Common myeloid progenitor, CD34-positive (primary cell): ENCODE results near the gene UBE2Q1.

Source experiments
- CTCF ChIA-PET: fragments of 350-600 bp; sonication (Branson Sonifier 250); formaldehyde crosslinking; loops from one replicate; lab custom pipeline; 2021; ENCODE audit warnings: antibody characterized with exemption; lab: Charles Lee
- POLR2A ChIA-PET: fragments of 350-600 bp; sonication (Branson Sonifier 250); formaldehyde crosslinking; loops from one replicate; lab custom pipeline; 2021; ENCODE audit warnings: antibody characterized with exemption; lab: Charles Lee
- DNase-seq, 3 donors: peaks; one replicate each; pipeline versions ENCODE4 v3.0.0 to v3.0.0-alpha.2; 2013
- H3K27ac ChIP-seq, 2 experiments: 1 replicate in 1 of 2; 2 replicates in 1 of 2; pipeline ENCODE4 v1.7.0; 2013; ENCODE audit warnings: inconsistent platforms in 2 of 2, low read length in 2 of 2, mild to moderate bottlenecking in 2 of 2, low read depth in 1 of 2, moderate library complexity in 1 of 2; ENCODE audit not compliant: severe bottlenecking in 2 of 2, insufficient read depth in 1 of 2, poor library complexity in 1 of 2
- H3K27me3 ChIP-seq, 5 experiments: replicated peaks in 2 of 5; 1 replicate in 3 of 5; 2 replicates in 2 of 5; pipeline versions ENCODE4 v1.6.1 to v1.7.0; 2013; ENCODE audit warnings: low read length in 4 of 5, mild to moderate bottlenecking in 2 of 5, moderate library complexity in 2 of 5, inconsistent platforms in 1 of 5; ENCODE audit not compliant: insufficient read depth in 5 of 5, control insufficient read depth in 4 of 5
- H3K36me3 ChIP-seq, 4 experiments: 1 replicate in 2 of 4; 2 replicates in 2 of 4; pipeline versions ENCODE4 v1.6.1 to v1.7.0; 2013; ENCODE audit warnings: low read length in 3 of 4, control low read depth in 1 of 4, mild to moderate bottlenecking in 1 of 4; ENCODE audit not compliant: control insufficient read depth in 4 of 4, insufficient read depth in 4 of 4
- H3K4me1 ChIP-seq, 4 experiments: 1 replicate in 3 of 4; 2 replicates in 1 of 4; pipeline versions ENCODE4 v1.6.1 to v1.7.1; 2013; ENCODE audit warnings: low read length in 3 of 4, mild to moderate bottlenecking in 3 of 4, control low read depth in 1 of 4, inconsistent platforms in 1 of 4, moderate library complexity in 1 of 4; ENCODE audit not compliant: control insufficient read depth in 4 of 4, insufficient read depth in 4 of 4; ENCODE audit errors: control extremely low read depth in 1 of 4
- H3K4me3 ChIP-seq, 7 experiments: 1 replicate in 4 of 7; 2 replicates in 3 of 7; pipeline versions ENCODE4 v1.5.1 to v1.7.0; 2013; ENCODE audit warnings: mild to moderate bottlenecking in 7 of 7, low read length in 6 of 7, moderate library complexity in 6 of 7, inconsistent platforms in 2 of 7, low read depth in 2 of 7, control low read depth in 1 of 7; ENCODE audit not compliant: insufficient read depth in 4 of 7, control insufficient read depth in 1 of 7; ENCODE audit errors: extremely low read depth in 1 of 7
- H3K9me3 ChIP-seq, 5 experiments: 1 replicate in 4 of 5; 2 replicates in 1 of 5; pipeline versions ENCODE4 v1.6.1 to v1.7.1; 2013; ENCODE audit warnings: low read length in 4 of 5, mild to moderate bottlenecking in 2 of 5, inconsistent platforms in 1 of 5, low read depth in 1 of 5, moderate library complexity in 1 of 5; ENCODE audit not compliant: control insufficient read depth in 4 of 5, insufficient read depth in 2 of 5; ENCODE audit errors: control extremely low read depth in 1 of 5
- WGBS: methylation state at CpG from one replicate; pipeline ENCODE4 v1.1.5; 2013; ENCODE audit not compliant: insufficient coverage; 5-methylcytosine and 5-hydroxymethylcytosine counted together

UBE2Q1 gene

DNA sequence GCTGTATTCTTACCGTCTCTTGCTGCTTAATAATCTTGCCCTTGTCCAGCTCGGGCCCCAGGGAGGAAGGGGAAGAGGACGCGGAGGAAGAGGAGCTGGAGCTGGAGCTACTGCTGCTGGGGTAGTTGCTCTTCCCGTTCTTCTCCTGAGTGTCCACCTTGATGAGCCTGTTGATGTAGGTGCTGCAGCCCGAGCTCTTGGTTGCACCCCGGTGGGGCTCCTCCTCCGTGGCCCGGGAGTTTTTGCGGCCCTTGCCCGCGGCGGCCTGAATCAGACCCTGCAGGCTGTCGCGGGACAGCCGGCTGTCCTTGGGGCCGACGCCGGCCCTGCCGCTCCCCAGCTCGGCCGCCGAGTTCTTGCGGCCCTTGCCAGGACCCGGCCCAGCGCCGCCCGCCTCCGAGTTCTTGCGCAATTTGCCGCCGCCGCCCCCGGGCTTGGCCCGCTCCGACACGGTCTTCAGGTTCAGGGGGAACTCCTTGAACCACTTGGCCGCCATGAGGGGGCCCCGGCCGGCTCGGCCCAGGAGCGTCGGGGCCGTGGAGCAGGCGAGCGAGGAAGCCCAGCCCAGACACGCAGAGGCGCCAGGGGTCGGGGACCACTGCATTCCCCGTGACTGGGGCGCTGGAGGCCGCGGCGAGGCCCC is 56.9 kb downstream of the UBE2Q1 start:
- Histone ChIP-seq H3K36me3 (no peaks in the 10 kb centered on the region), H3K27ac (no peak overlapping the region), H3K4me1 (peaks cover 0 to 26% (median 18%) of the 10 kb centered on the region in 4 experiments), H3K4me3 (peak overlapping the region in 5 of 7 experiments; percentile 10 to 63 (median 55)), H3K27me3 (peaks cover 9 to 50% (median 24%) of the 10 kb centered on the region in 5 experiments), H3K9me3 (peaks cover 0 to 7% (median 2%) of the 10 kb centered on the region in 5 experiments)
- CTCF ChIA-PET, result interaction anchor here (0.9 to 2.1 kb wide), 4 partner anchors 19 to 47 kb away, joined by 3 to 6 read pairs (median 4); no protein-coding TSS in a partner anchor
- WGBS, result 7% methylated on average over 54 of the region's 54 CpGs
- POLR2A ChIA-PET, result no interaction called here
- DNase-seq, result peak in 1 of 3 donors; percentile 36

DNA sequence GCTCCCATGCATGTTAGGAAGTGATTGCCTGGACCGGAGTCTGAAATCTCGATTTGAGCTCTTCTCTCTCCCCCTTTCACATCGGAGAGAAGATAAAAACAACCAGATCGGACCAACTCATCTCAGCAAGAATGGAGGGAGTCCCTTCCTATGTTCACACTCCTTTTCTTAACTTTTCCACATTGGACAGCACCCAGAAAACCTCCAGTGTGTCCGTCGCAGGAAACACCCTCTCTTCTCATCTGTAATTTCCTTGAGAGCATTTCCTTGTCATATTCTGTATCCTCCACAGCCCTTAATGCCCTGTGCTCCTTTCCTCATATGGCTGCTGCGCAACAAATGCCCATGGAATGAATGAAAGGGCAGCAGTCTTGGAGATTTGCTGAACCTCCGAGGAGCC is 57.9 kb downstream of the UBE2Q1 start:
- POLR2A ChIA-PET, result no interaction called here
- Histone ChIP-seq H3K4me3 (no peak overlapping the region), H3K36me3 (no peaks in the 10 kb centered on the region), H3K4me1 (peaks cover 2 to 30% (median 24%) of the 10 kb centered on the region in 4 experiments), H3K27ac (no peak overlapping the region), H3K9me3 (peaks cover 0 to 7% (median 0%) of the 10 kb centered on the region in 5 experiments), H3K27me3 (peaks cover 9 to 47% (median 24%) of the 10 kb centered on the region in 5 experiments)
- 81% methylated on average over 8 of the region's 8 CpGs for WGBS
- CTCF ChIA-PET, result interaction anchor here (0.9 to 2.1 kb wide), 8 partner anchors 10 to 171 kb away, joined by 3 to 6 read pairs (median 3); no protein-coding TSS in a partner anchor
- no peak for DNase-seq

DNA sequence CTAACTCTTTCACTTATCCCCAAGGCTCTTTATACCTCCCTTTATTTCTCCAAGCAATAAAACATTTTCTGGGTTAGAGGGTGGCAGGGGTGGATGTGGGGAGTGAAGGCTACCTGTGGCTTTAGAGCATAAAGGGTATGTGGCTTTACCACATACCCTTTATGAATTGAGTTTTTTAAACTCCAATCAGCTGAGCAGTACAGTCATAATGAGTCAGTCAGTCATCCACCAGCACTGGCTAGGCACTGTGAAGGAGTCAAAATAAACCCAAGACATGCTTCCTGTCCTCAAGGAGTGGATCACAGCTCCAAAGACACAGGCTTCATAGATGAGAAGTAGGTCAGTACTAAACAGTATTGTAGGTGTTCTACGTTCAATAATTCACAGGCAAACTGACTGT is 59.0 kb downstream of the UBE2Q1 start:
- ChIA-PET POLR2A (no interaction called here), CTCF (interaction anchor here (1.2 to 1.8 kb wide), 4 partner anchors 10 to 43 kb away, joined by 3 to 5 read pairs (median 4); no protein-coding TSS in a partner anchor)
- Histone ChIP-seq H3K27ac (no peak overlapping the region), H3K36me3 (no peaks in the 10 kb centered on the region), H3K27me3 (peaks cover 7 to 45% (median 22%) of the 10 kb centered on the region in 5 experiments), H3K9me3 (peaks cover 0 to 7% (median 0%) of the 10 kb centered on the region in 5 experiments), H3K4me1 (peaks cover 2 to 34% (median 29%) of the 10 kb centered on the region in 4 experiments), H3K4me3 (no peak overlapping the region)
- no CpG with 5 or more reads among the region's 1 CpG for WGBS
- no peak for DNase-seq
